ENCODE measurements around the gene SLC22A4. TPM values are rescaled to one million over a fixed set of nuclear protein-coding genes. Genes with fewer than 3 reads are reported as not detected.

The SLC22A4 gene
- total and polyA plus RNA-seq, 9 donors: 0.72 to 7.7 (median 2.3) TPM

- WGBS, 3 donors: 12 to 26% (median 15%) methylated on average over 28 to 50 of the region's 50 CpGs
- Histone ChIP-seq H3K36me3 (no peaks in the 10 kb centered on the region), H3K4me3 (peak overlapping the region; percentile 85), H3K27me3 (no peaks in the 10 kb centered on the region), H3K9me3 (no peaks in the 10 kb centered on the region), H3K4me1 (ENCODE audit: insufficient read depth) (peaks cover 2% of the 10 kb centered on the region), H3K27ac (peak overlapping the region; percentile 92 to 100)
- intact Hi-C loops (cut with DNase I): loop anchor here in 2 of 4 donors (10.0 kb wide), 2 partner anchors 70 to 80 kb away; partner anchors contain the start of gene P4HA2 (in 1 of the 2)
- TF ChIP-seq POLR2A (IDR thresholded peaks at IDR 0.05) (no peak), CTCF (IDR thresholded peaks at IDR 0.05) (no peak), EP300 (IDR thresholded peaks at IDR 0.05) (no peak)
- peak; percentile 36 to 71 (median 66) for DNase-seq
Measured at GRCh38 chr5:132294728-132295504, 722 bp downstream of the SLC22A4 start.

GRCh38 chr5:132295505-132296411 is 1.6 kb downstream of the SLC22A4 start:
- Histone ChIP-seq H3K9me3 (no peaks in the 10 kb centered on the region), H3K4me3 (no peak overlapping the region), H3K36me3 (no peaks in the 10 kb centered on the region), H3K27ac (peak overlapping the region in 1 of 2 donors; percentile 100), H3K27me3 (no peaks in the 10 kb centered on the region), H3K4me1 (ENCODE audit: insufficient read depth) (peaks cover 2% of the 10 kb centered on the region)
- 86 to 91% (median 88%) methylated on average over 8 of the region's 8 CpGs for WGBS, 3 donors
- TF ChIP-seq POLR2A (IDR thresholded peaks at IDR 0.05): no peak
- no peak for TF ChIP-seq CTCF (IDR thresholded peaks at IDR 0.05)
- TF ChIP-seq EP300 (IDR thresholded peaks at IDR 0.05): no peak
- intact Hi-C loops (cut with DNase I): loop anchor here in 2 of 4 donors (10.0 kb wide), 2 partner anchors 71 to 79 kb away; partner anchors contain the start of gene P4HA2 (in 1 of the 2)
- no peak for DNase-seq

- Histone ChIP-seq H3K27ac (no peak overlapping the region), H3K27me3 (no peaks in the 10 kb centered on the region), H3K4me1 (ENCODE audit: insufficient read depth) (peaks cover 2% of the 10 kb centered on the region), H3K4me3 (no peak overlapping the region), H3K36me3 (no peaks in the 10 kb centered on the region), H3K9me3 (no peaks in the 10 kb centered on the region)
- no peak for DNase-seq
- no peak for TF ChIP-seq POLR2A (IDR thresholded peaks at IDR 0.05)
- no peak for TF ChIP-seq EP300 (IDR thresholded peaks at IDR 0.05)
- no peak for TF ChIP-seq CTCF (IDR thresholded peaks at IDR 0.05)
- intact Hi-C loops (cut with DNase I): loop anchor here in 2 of 4 donors (10.0 kb wide), 2 partner anchors 72 to 78 kb away; partner anchors contain the start of gene P4HA2 (in 1 of the 2)
- WGBS, 3 donors: 80 to 87% (median 80%) methylated on average over 8 of the region's 8 CpGs
Measured at GRCh38 chr5:132296412-132297016, 2.3 kb downstream of the SLC22A4 start.

All from ovary (tissue), 9 donors.